Left cardiac atrium (tissue), 4 donors: ENCODE measurements around the gene P2RX3. TPM values are rescaled to one million over a fixed set of nuclear protein-coding genes. Genes with fewer than 3 reads are reported as not detected.
"Not testable (repeated sequence)": the region's sequence is repeated elsewhere in the genome, so short reads cannot be mapped to it uniquely, and the experiment has no call there.

Source experiments
- ATAC-seq, 2 donors: fragments of 200-7000 bp; cut with Tn5 transposase; one replicate each; pipeline ENCODE4 v1.9.1; 2020; ENCODE audit warnings: mild to moderate bottlenecking in 2 of 2, moderate library complexity in 2 of 2
- DNase-seq: peaks from one replicate; pipeline ENCODE4 v3.0.0-alpha.2; 2020
- intact Hi-C, 2 donors: fragments of 100-400 bp; cut with DNase I; formaldehyde crosslinking; loops; one replicate each; pipeline versions ENCODE4 v1.14.1 to v1.15.1; 2022 to 2023
- total RNA-seq, 2 donors: library from RNA; stranded (reverse); fragmentation: NEBNext Ultra II Directional; extraction: Animal tissue kit (Norgen Biotek cat#: 25700); gene quantifications; one replicate each; pipeline ENCODE4 v1.2.1, GENCODE V29; 2021
- donor health status: DM: no; HTN: yes; CAD: no.
- donor health status: DM: no; HTN: yes; CAD: no; lungs with severe emphysema.
- donor health status: DM: yes; HTN: yes; CAD: no.
- donor health status: Dilated cardiomyopathy.

P2RX3 gene
- total RNA-seq, 2 donors from 2014 or later = 0.84 to 1.7 TPM

GRCh38 chr11:57359896-57360690, 21.9 kb downstream of the P2RX3 start:
- ATAC-seq (no peak), DNase-seq (no peak)
- intact Hi-C loops = no loop called here

DNA sequence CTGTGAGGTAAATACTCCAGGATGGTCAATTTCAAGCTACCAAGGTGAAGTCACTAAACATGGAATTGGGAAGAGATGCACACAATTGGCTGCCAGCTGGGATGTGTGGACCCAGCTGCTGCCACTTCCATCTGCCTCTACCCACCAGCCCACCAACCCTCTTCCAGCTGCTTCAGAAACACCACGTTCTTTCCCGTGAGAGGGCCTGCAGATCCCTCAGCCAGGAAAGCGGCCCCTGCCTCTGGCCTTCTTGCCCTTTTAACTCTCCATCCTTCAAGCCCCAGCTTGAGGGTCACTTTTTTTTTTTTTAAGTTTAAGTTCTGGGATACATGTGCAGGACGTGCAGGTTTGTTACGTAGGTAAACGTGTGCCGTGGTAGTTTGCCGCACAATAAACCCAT, 22.8 kb downstream of the P2RX3 start:
- ATAC-seq (no peak), DNase-seq (no peak)
- intact Hi-C loops = no loop called here

GRCh38 chr11:57361420-57361819, 23.3 kb downstream of the P2RX3 start:
- intact Hi-C loops, ATAC-seq: not testable (repeated sequence)

GRCh38 chr11:57361926-57362325, 23.8 kb downstream of the P2RX3 start:
- DNase-seq = no peak
- no peak for ATAC-seq
- intact Hi-C loops = no loop called here

More at GRCh38 chr11:57361420-57361819, 23.3 kb downstream of the P2RX3 start:
- not testable (repeated sequence) for DNase-seq

DNA sequence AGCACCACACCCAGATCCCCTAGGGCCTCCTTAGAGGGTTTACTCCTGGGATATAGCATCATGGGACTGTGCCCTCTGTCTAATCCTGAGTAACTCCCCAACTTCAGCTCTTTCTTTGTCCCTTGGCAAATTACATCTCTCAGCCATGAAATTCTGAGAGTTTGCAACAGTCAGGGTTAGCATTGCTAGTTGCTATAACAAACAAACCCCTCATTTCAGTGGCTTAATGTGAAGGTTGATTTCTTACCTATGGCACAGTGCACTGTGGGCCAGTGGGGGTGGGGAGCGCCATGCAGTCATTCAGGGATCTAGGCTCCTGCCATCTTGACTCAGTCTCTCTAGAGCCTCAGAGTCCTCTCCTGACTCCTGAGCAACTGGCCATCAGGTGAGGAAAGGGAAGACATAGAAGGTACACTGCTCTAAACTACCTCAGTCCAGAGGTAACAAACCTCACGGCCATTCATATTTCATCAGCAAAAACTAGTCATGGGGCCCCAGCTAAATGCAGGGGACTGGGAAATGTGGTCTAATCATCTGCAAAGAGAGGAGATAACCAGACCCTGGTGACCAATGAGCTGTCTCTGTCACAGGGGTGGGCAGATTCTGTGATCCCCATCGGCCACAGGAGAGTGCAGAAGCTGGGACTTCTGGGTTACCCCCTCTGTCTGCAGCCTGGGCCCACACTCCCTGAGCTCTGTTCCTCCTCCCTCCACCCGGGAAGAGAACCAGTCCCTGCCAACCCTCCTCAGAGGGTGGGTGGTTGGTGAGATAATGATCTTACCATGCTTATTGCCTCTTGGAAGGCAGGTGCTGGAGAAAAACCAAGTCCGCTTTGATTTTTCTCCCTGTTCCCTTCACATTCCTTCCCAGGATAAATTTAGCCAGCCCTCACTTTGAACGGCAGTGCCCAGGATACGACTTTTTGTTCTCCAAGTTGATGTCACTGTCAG, 25.3 kb downstream of the P2RX3 start:
- no peak for ATAC-seq
- DNase-seq = no peak
- intact Hi-C loops = no loop called here

DNA sequence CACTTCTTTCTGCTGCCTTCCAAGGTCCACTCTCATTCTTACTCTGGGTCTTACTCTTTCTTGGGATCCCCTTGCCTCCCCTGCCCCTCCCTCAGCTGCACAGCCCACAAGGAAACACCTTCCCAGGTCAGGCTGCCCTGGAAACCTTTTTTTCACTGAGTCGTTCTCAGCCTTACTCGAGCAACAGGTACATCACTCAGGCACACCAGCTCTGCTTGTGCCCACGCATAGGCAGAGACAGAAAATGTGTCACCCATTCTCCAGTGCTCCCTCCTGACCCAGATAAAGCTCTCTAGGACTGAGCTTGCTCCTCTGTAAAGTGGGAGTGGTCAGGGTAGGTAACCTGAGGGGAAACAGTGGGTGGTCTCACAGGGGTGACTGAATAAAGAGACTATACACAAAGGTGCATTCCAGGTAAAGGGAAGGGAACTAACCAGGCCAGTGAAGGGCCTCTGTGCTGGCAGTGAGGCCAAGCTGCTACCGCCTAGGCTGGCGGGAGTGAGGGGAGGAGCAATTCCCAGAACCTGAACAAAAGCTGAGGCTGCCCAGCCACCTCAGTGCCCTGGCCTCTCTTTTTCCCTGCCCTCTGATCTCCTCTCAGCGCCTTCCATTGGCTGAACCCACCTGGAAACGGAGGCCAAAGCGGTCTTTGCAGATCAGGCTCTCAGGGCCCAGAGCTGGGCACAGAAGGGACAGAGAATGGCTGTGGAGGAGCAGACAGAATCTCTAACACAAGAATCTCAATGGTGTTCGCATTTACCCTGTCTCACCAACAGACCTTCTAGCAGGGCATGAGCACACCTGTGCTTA, 26.9 kb downstream of the P2RX3 start:
- ATAC-seq (no peak), DNase-seq (no peak)
- intact Hi-C loops = no loop called here

- peak; percentile 36 for DNase-seq
- peak; percentile 35 to 75 for ATAC-seq
These were observed 30.1 kb downstream of the P2RX3 start for GRCh38 chr11:57368106-57368844.

DNA sequence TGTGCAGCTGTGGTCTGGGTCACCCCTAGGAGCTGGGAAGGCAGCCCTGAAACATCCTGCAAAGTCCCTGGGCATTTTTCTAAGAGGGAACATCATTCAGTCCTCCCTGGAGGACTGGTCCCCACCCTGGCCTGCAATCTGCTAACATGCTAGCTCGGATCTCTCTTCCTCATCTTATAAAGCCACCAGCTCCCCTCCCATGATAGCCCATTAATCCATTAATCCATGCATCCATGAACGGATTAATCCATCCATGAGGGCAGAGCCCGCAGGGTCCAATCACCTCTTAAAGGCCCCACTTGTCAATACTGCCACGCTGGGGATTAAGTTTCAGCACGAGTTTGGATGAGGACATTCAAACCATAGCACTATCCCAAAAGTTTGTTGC, 30.7 kb downstream of the P2RX3 start:
- ATAC-seq (no peak), DNase-seq (no peak)
- intact Hi-C loops = no loop called here

More at GRCh38 chr11:57368106-57368844, 30.1 kb downstream of the P2RX3 start:
- intact Hi-C loops = no loop called here

GRCh38 chr11:57370251-57370650, 32.1 kb downstream of the P2RX3 start:
- intact Hi-C loops = no loop called here
- no peak for DNase-seq
- ATAC-seq = no peak

GRCh38 chr11:57370941-57371340, 32.8 kb downstream of the P2RX3 start:
- no peak for DNase-seq
- intact Hi-C loops = no loop called here
- no peak for ATAC-seq

DNA sequence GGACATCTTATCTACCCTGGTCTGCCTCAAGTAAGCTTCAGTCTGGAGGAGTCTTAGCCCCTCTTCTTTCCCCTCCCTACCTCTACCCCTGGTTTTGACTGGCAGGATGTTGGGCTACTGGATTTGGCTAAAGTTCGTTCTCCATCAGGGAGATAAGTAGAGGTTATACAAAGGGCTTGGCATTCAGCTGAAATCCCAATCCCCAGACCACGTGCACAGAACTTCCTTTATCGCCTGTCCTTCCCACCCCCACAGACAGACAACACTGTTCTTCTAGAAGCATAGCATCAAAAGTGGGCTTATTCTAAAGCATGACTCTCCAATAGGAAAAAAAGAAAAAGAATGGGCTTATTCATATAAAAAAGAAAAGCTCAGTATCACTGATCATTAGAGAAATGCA, 35.0 kb downstream of the P2RX3 start:
- DNase-seq (no peak), ATAC-seq (peak; percentile 13 to 25)
- intact Hi-C loops = no loop called here

DNA sequence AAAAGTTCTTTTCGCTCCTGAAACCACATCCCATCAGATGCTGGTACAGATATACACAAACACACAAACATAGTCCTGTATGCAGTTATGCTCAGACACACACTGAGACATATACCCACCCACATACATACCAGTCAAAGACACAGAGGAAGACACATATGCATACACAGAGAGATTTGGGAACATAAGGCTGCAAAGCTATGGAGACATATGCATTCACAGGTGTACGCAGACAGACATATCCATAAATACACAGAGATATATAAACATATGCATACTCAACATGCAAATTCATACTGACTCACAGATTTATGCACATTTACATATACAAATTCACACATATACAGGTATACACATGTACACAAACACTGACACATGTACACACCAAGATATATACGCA, 36.8 kb downstream of the P2RX3 start:
- DNase-seq = no peak
- intact Hi-C loops = no loop called here
- ATAC-seq = no peak

- DNase-seq (no peak), ATAC-seq (no peak)
- intact Hi-C loops = no loop called here
These were observed 37.3 kb downstream of the P2RX3 start for GRCh38 chr11:57375490-57375889.

- DNase-seq (no peak), ATAC-seq (no peak)
- intact Hi-C loops = no loop called here
These were observed 38.2 kb downstream of the P2RX3 start for GRCh38 chr11:57376095-57377090.

DNA sequence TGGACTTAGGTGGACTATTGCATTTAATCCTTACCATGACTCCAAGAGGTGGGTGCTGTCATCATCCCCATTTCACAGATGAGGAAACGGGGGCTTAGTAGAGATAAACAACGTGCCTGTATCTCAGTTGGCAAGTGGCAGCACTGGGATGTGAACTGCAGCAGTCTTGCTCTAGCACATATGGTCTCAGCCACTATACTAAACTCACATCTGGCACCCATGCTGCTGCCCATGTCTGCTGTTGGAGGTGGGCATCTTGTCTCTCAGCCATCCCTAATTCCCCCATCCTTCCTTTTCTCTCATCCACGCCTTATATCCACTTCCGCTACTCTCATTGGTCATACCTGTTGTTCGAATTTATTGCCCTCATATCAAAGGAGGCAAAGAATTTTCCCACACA, 39.0 kb downstream of the P2RX3 start:
- DNase-seq = no peak
- intact Hi-C loops = no loop called here
- ATAC-seq = no peak

DNA sequence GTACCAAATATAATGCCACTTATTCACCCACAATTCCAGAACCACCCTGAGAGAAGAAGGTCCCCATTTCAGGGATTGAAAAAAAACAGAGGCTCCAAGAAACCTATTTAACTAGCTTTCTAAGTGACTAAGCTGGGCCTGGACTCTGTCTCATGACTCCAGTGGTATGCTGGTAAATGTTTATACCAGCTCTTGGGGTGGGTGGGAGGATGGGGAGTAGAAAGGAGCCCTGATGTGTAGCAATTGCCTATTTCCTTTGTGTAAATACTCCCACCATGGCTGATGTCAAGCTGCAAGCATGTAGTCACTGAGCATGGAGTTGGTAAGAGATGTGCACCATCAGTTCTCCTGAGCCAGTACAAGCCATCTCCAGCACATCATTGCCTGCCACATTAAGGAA, 40.0 kb downstream of the P2RX3 start:
- intact Hi-C loops = no loop called here
- ATAC-seq (no peak), DNase-seq (no peak)

DNA sequence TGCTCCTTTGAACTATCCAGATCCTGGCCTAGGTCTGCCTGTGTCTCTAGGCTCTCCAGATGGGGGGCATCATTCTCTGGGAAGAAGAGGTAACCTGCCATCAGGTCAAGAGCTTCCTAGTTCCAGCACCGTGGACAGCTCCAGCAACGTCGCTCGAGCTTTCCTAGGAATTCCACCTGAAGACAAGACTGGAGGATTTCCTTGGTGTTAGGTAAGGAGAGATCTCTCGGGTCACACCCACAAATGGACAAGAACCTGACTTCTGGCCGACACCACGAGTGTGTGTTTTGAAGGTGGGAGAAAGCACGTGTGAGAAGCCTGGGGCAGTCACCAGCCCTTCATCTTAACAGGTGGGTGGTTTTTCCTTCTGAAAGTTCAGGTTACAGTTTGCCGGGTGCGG, 41.6 kb downstream of the P2RX3 start:
- no peak for DNase-seq
- ATAC-seq = no peak
- intact Hi-C loops = no loop called here

DNA sequence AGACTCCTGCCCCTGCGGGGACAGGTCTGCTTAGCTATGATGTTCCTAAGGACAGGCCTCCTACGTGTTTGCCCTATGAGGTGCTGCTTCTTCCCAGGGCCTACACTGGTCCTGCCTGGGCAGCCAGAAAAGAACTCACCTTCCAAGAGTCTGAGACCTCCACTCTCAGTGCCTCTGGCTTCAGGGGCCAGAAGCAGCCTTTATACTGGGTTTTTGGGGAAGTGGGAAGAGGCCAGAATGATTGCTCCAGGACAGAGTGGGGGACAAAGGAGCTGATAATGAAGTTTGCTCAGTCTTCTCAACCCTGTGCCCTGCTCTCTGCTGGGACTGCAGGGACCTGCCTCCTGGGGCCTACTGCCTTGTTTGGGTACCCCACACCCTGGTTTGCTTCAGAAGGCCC, 42.8 kb downstream of the P2RX3 start, which contains the start of gene PRG3:
TSS of gene PRG3 (minus strand) at position 176 of the 400 bp plus-strand sequence. CDS start 442 bp downstream, outside the sequence.
- intact Hi-C loops = no loop called here
- DNase-seq = no peak
- no peak for ATAC-seq
